Parathyroid adenoma (tissue), 2 donors: ENCODE measurements around the gene TCF7L2.

Experiments
- H2AFZ ChIP-seq: fragments of 300-600 bp; sonication (generic); one replicate; pipeline ENCODE4 v1.7.0; 2017; ENCODE audit warnings: antibody characterized with exemption, mild to moderate bottlenecking
- H3K27ac ChIP-seq: fragments of 300-600 bp; sonication (generic); one replicate; pipeline ENCODE4 v1.7.0; 2017
- H3K27me3 ChIP-seq: fragments of 300-600 bp; sonication (generic); one replicate; pipeline ENCODE4 v1.7.0; 2017; ENCODE audit warnings: low read length; ENCODE audit not compliant: control insufficient read depth, insufficient read depth
- H3K36me3 ChIP-seq: fragments of 300-600 bp; sonication (generic); one replicate; pipeline ENCODE4 v1.7.0; 2017; ENCODE audit warnings: low read length; ENCODE audit not compliant: control insufficient read depth, insufficient read depth
- H3K4me1 ChIP-seq: fragments of 300-600 bp; sonication (generic); one replicate; pipeline ENCODE4 v1.7.0; 2017; ENCODE audit warnings: control low read depth
- H3K4me2 ChIP-seq: fragments of 300-600 bp; sonication (generic); one replicate; pipeline ENCODE4 v1.7.0; 2017; ENCODE audit warnings: low read length
- H3K4me3 ChIP-seq: fragments of 300-600 bp; sonication (generic); one replicate; pipeline ENCODE4 v1.7.0; 2017; ENCODE audit warnings: low read depth, low read length
- H3K79me2 ChIP-seq: fragments of 300-600 bp; sonication (generic); one replicate; pipeline ENCODE4 v1.7.0; 2017; ENCODE audit warnings: control low read depth
- H3K9ac ChIP-seq: fragments of 300-600 bp; sonication (generic); one replicate; pipeline ENCODE4 v1.7.0; 2017; ENCODE audit warnings: mild to moderate bottlenecking
- H3K9me3 ChIP-seq: fragments of 300-600 bp; sonication (generic); one replicate; pipeline ENCODE4 v1.7.0; 2017; ENCODE audit warnings: low read length; ENCODE audit not compliant: control insufficient read depth
- CTCF ChIP-seq: fragments of 300-600 bp; sonication (generic); IDR thresholded peaks from one replicate; pipeline ENCODE4 v1.7.0; 2017; ENCODE audit warnings: antibody characterized with exemption, mild to moderate bottlenecking
- donor health status: primary hyperparathyroidism.

Gene TCF7L2

GRCh38 chr10:112911206-112911605, 38.8 kb upstream of the TCF7L2 start:
- Histone ChIP-seq H3K27ac (no peak overlapping the region), H2AFZ (no peak overlapping the region), H3K27me3 (no peaks in the 10 kb centered on the region), H3K4me3 (no peak overlapping the region), H3K36me3 (no peaks in the 10 kb centered on the region), H3K79me2 (no peaks in the 10 kb centered on the region), H3K4me1 (no peaks in the 10 kb centered on the region), H3K4me2 (no peak overlapping the region), H3K9me3 (no peaks in the 10 kb centered on the region), H3K9ac (no peak overlapping the region)
- TF ChIP-seq CTCF, result no peak

GRCh38 chr10:112912410-112912928, 37.6 kb upstream of the TCF7L2 start:
- H3K4me2 ChIP-seq, result no peak overlapping the region
- no peaks in the 10 kb centered on the region for H3K9me3 ChIP-seq
- no peak overlapping the region for H2AFZ ChIP-seq
- no peaks in the 10 kb centered on the region for H3K27me3 ChIP-seq
- TF ChIP-seq CTCF, result no peak
- H3K9ac ChIP-seq, result no peak overlapping the region
- no peaks in the 10 kb centered on the region for H3K36me3 ChIP-seq
- H3K79me2 ChIP-seq, result no peaks in the 10 kb centered on the region
- H3K4me1 ChIP-seq, result no peaks in the 10 kb centered on the region
- no peak overlapping the region for H3K27ac ChIP-seq
- H3K4me3 ChIP-seq, result no peak overlapping the region

GRCh38 chr10:112913255-112913654, 36.8 kb upstream of the TCF7L2 start:
- H3K27me3 ChIP-seq, result no peaks in the 10 kb centered on the region
- no peak overlapping the region for H2AFZ ChIP-seq
- no peaks in the 10 kb centered on the region for H3K4me1 ChIP-seq
- no peaks in the 10 kb centered on the region for H3K9me3 ChIP-seq
- H3K4me2 ChIP-seq, result no peak overlapping the region
- no peak overlapping the region for H3K27ac ChIP-seq
- no peak overlapping the region for H3K9ac ChIP-seq
- no peak overlapping the region for H3K4me3 ChIP-seq
- TF ChIP-seq CTCF, result no peak
- H3K79me2 ChIP-seq, result no peaks in the 10 kb centered on the region
- H3K36me3 ChIP-seq, result no peaks in the 10 kb centered on the region

GRCh38 chr10:112913661-112914287, 36.3 kb upstream of the TCF7L2 start:
- Histone ChIP-seq H3K36me3 (no peaks in the 10 kb centered on the region), H3K4me3 (no peak overlapping the region), H3K4me1 (no peaks in the 10 kb centered on the region), H3K27me3 (no peaks in the 10 kb centered on the region), H2AFZ (no peak overlapping the region), H3K4me2 (no peak overlapping the region), H3K27ac (no peak overlapping the region), H3K9ac (no peak overlapping the region), H3K79me2 (no peaks in the 10 kb centered on the region), H3K9me3 (no peaks in the 10 kb centered on the region)
- TF ChIP-seq CTCF, result no peak
